Measurements from ENCODE around the gene F10. TPM values are rescaled to one million over a fixed set of nuclear protein-coding genes. Genes with fewer than 3 reads are reported as not detected.

F10 gene
- total RNA-seq, 1 experiment from 2014 or later = 0.18 TPM

- Histone ChIP-seq H3K36me3 (ENCODE audit: control insufficient read depth, insufficient read depth, low read length) (peaks cover 11% of the 10 kb centered on the region; the same call in 1 of the 2 replicates), H3K4me3 (ENCODE audit: low read depth in 2 of 2, low read length in 2 of 2) (no peak overlapping the region), H3K27ac (ENCODE audit: low read length) (no peak overlapping the region), H3K9me3 (ENCODE audit: control insufficient read depth, insufficient read depth, low read depth, low read length) (no peaks in the 10 kb centered on the region), H3K27me3 (ENCODE audit: control insufficient read depth, insufficient read depth, low read length) (no peaks in the 10 kb centered on the region), H3K4me1 (ENCODE audit: control insufficient read depth, insufficient read depth, low read length) (no peaks in the 10 kb centered on the region)
- no peak for ATAC-seq
- ChIA-PET CTCF (interaction anchor here (0.6 kb wide), 1 partner anchor 16 kb away, joined by 3 read pairs; no protein-coding TSS in a partner anchor), POLR2A (no interaction called here)
- in situ Hi-C loops (cut with HindIII; ENCODE audit: low pct_unique_long_range_greater_than_20kb, low sequenced_read_pairs) = no loop called here
- TF ChIP-seq SIN3A (IDR thresholded peaks at IDR 0.05; ENCODE audit: borderline replicate concordance, insufficient read depth, low read depth, low read length) = no peak
- no peak for TF ChIP-seq POLR2AphosphoS5 (IDR thresholded peaks at IDR 0.05; ENCODE audit: low read depth, low read length)
- TF ChIP-seq TCF7L2 (IDR thresholded peaks at IDR 0.05; ENCODE audit: low read depth, low read length) = no peak
- TF ChIP-seq REST (IDR thresholded peaks at IDR 0.05; ENCODE audit: insufficient read depth in 1 of 2, low read depth in 2 of 2, low read length in 1 of 2) = no peak
- no peak for TF ChIP-seq CTCF (IDR thresholded peaks at IDR 0.05)
- DNase-seq (ENCODE audit: low read depth, low spot score) = no peak
- no TSS peak for BruUV-seq (replicated peaks)
- intact Hi-C loops (cut with micrococcal nuclease; ENCODE audit: unreplicated experiment) = no loop called here
Measured at GRCh38 chr13:113178896-113179167, 56.2 kb downstream of the F10 start.

- intact Hi-C loops (cut with micrococcal nuclease; ENCODE audit: unreplicated experiment) = no loop called here
- in situ Hi-C loops (cut with HindIII; ENCODE audit: low pct_unique_long_range_greater_than_20kb, low sequenced_read_pairs) = no loop called here
- no TSS peak for BruUV-seq (replicated peaks)
- TF ChIP-seq CTCF (IDR thresholded peaks at IDR 0.05) = no peak
- no peak for TF ChIP-seq REST (IDR thresholded peaks at IDR 0.05; ENCODE audit: insufficient read depth in 1 of 2, low read depth in 2 of 2, low read length in 1 of 2)
- TF ChIP-seq POLR2AphosphoS5 (IDR thresholded peaks at IDR 0.05; ENCODE audit: low read depth, low read length) = no peak
- TF ChIP-seq SIN3A (IDR thresholded peaks at IDR 0.05; ENCODE audit: borderline replicate concordance, insufficient read depth, low read depth, low read length) = no peak
- no peak for TF ChIP-seq TCF7L2 (IDR thresholded peaks at IDR 0.05; ENCODE audit: low read depth, low read length)
- DNase-seq (ENCODE audit: low read depth, low spot score) = no peak
- H3K4me3 ChIP-seq (ENCODE audit: low read depth in 2 of 2, low read length in 2 of 2) = no peak overlapping the region
- POLR2A ChIA-PET = no interaction called here
- CTCF ChIA-PET = interaction anchor here (0.6 kb wide), 1 partner anchor 16 kb away, joined by 3 read pairs; no protein-coding TSS in a partner anchor
- no peak for ATAC-seq
- H3K36me3 ChIP-seq (ENCODE audit: control insufficient read depth, insufficient read depth, low read length) = peaks cover 11% of the 10 kb centered on the region; the same call in 1 of the 2 replicates
- H3K4me1 ChIP-seq (ENCODE audit: control insufficient read depth, insufficient read depth, low read length) = peaks cover 3% of the 10 kb centered on the region; the same call in 1 of the 2 replicates
- no peak overlapping the region for H3K27ac ChIP-seq (ENCODE audit: low read length)
- H3K27me3 ChIP-seq (ENCODE audit: control insufficient read depth, insufficient read depth, low read length) = no peaks in the 10 kb centered on the region
- no peaks in the 10 kb centered on the region for H3K9me3 ChIP-seq (ENCODE audit: control insufficient read depth, insufficient read depth, low read depth, low read length)
Measured at GRCh38 chr13:113179374-113180230, 57.0 kb downstream of the F10 start.

All from Panc1 (cell line).